HG03571 (cell line): ENCODE measurements around the gene KRT75.
"Not testable (repeated sequence)": the region's sequence is repeated elsewhere in the genome, so short reads cannot be mapped to it uniquely, and the experiment has no call there.

Experiments
- ATAC-seq: cut with Tn5 transposase; IDR thresholded peaks from one replicate; pipeline ENCODE4 v1.9.1; 2021; ENCODE audit not compliant: unreplicated experiment

Gene KRT75

GRCh38 chr12:52434081-52434733, at the start of gene KRT75:
Gene KRT75, minus strand, starts transcription at chr12:52434371. Its CDS starts 67 bp downstream, at chr12:52434304.
- no peak for ATAC-seq

DNA sequence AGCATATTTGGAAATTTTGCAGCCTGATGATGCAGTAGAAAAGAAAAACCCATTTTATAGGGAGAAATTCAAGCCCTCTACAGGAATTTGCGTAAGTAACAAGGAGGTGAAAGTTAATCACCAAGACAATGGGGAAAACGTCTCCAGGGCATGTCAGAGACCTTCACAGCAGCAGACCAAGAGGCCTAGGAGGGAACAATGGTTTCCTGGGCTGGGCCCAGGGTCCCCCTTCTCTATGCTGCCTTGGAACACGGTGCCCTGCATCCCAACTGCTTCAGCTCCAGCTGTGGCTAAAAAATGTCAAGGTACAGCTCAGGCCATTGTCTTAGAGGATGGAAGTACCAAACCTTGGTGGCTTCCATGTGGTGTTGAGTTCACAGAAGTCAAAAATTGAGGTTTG, 45.9 kb upstream of the KRT75 start:
- ATAC-seq = no peak

DNA sequence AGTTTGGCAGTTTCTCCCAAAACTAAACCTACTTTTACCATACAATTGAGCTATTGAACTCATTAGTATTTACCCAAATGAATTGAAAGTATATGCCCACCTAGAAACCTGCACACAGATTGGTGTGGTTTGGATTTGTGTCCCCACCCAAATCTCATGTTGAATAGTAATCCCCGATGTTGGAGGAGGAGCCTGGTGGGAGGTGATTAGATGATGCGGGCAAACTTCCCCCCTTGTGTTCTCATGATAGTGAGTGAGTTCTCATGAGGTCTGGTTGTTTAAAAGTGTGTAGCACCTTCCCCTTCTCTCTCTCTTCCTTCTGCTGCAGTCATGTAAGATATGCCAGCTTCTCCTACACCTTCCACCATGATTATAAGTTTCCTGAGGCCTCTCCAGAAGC, 43.5 kb upstream of the KRT75 start:
- ATAC-seq = no peak

GRCh38 chr12:52474212-52474611, 40.0 kb upstream of the KRT75 start:
- ATAC-seq = no peak

DNA sequence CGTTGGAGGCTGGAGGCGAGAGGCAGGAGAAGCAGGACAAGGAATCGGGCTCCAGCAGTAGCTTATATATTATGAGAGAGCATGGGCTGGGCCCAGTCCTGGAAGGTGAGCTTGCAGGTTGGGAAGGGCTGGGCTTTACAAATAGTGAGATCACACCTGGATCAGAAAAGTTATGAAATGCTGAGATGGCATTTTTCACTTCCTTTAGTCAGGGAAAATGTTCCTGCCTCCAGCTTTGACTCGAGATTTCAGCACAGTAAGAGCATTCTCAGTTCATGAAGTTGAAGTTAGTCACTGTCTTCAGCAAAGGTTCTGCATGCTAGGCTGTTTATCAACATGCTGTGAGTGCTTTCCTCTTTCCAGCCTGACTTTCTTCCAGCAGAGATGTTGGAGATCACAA, 39.6 kb upstream of the KRT75 start, which contains the start of gene KRT6C:
Gene KRT6C, minus strand, starts transcription at position 38 of the 400 bp plus-strand sequence. CDS start 68 bp downstream, outside the sequence.
- ATAC-seq = no peak

DNA sequence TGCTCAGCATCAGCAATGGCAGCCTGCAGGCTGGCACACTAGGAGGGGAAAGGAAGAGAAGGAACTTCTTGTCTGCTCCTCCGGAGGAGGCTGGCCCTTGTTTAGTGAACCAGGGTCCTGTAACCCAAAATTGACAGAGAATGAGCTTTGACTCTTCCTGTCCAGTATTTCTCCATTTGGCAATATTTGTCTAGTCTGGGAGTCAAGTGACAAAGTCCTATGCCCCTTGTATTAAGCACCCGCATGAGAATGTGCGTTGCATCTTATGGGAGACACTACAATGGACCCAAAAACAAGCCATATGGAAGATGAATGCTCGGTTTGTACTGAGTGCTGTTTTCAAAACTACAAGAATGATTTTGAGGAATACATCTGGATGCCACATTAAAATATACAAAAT, 35.7 kb upstream of the KRT75 start:
- ATAC-seq = no peak

DNA sequence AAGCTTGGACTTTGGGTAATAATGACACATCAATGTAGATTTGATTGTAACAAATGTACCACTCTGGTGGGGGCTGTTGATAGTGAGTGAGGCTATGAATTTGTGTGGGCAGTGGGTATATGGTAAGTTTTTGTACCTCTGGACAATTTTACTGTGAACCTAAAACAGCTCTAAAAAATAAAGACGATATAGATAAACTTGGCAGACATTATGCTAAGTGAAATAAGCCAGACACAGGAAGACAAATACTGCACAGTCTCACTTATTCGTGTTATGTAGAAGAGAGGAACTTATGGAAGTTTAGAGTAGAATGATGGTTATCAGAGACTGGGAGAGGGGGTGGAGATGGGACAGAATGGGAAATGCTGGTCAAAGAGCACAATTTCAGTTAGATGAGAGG, 30.7 kb upstream of the KRT75 start:
- no peak for ATAC-seq

DNA sequence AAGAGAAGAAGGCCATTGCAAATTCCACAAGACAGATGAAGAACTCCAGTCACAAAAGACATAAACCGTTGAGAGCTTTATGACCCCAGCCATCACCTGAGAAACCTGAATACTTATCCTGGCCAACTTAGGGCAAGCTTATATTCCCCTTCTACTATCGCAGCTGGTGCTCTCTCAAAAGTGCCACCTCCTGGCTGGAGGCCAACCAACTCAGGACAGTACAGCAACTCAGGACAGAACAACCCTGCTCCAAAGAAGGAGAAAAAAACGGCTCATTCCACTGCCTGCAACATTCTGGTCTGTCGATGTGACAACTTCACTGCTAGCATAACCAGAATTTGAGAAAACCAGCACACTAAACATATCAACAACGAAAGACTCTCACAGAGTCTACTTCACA, 27.5 kb upstream of the KRT75 start:
- ATAC-seq = no peak

- ATAC-seq = no peak
Measured at GRCh38 chr12:52458861-52459260, 24.7 kb upstream of the KRT75 start.

- ATAC-seq = no peak
Measured at GRCh38 chr12:52455821-52456220, 21.6 kb upstream of the KRT75 start.

DNA sequence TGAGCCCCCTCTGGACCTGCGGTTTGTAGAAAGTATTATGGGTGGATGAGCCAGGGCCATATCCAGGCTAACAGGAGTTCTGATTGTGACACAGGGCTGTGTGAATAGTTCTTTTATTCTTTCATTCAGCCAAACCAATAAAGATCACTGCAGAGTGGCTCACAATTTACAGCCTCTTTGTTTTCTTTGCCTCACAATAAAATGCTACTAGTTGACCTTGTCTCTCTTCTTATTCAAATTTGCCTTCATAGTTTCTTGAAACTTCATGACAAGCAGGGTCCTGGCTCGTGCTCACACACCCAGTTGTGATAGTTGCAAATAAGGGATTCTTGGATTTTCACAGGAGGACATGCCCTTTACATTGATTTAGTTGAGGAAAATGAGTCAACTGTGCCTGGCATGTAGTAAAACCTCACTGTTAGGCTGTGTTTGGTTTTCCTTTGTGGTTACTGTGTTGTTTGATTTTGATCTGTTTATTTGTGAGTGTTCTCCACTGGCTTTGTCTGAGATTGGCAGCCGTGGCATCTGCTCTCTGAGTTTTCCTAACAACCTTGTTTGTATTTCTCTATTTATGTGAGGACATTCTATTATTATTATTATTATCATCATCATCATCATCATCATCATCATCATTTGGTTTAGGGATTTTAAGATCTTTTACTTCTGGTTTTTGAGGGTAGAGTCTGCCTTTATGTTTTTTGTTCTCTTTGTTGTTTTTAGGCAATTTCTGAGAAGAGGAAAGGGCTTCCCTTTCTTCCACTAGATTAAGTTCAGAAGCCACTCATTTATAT, 20.4 kb upstream of the KRT75 start:
- no peak for ATAC-seq

- no peak for ATAC-seq
Measured at GRCh38 chr12:52452101-52452500, 17.9 kb upstream of the KRT75 start, which contains the start of gene KRT6B. Gene KRT6B, minus strand, starts transcription at chr12:52452146. Its CDS starts 68 bp downstream, at chr12:52452078.

GRCh38 chr12:52448228-52448627, 14.1 kb upstream of the KRT75 start:
- ATAC-seq = no peak

GRCh38 chr12:52447196-52447595, 13.0 kb upstream of the KRT75 start:
- ATAC-seq = not testable (repeated sequence)

DNA sequence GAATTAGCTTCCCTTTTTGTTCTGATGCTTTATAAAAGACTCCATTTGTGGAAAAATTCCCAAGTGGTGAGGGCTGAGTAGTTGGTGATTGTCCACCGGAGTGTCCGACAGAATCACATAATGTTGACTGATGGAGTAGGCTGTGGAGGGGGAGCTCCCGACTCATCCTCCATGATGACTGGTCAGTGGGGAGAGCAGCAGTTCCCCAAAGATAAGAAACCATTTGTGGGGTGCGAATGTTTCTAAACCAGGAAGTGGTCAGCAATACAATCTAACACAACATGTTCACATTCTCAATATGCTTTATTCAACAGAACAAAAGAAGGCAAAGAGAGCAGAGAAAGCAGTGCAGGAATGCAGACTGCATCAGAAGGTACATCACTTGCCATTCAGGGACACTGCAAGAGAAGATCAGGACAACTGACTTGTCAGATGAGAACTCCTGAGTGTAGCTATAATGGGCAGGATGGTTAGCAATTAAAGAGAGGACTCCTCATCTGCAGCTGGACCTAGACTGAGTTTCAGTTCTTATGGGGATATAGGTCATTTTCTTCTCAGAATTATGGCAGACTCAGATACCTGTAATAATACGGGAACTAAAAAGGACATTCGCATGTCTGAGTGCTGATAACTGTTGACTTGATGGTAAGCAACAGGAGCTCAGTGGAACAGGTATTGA, 12.3 kb upstream of the KRT75 start:
- no peak for ATAC-seq

GRCh38 chr12:52445876-52446275, 11.7 kb upstream of the KRT75 start:
- no peak for ATAC-seq

- ATAC-seq = no peak
Measured at GRCh38 chr12:52444647-52445595, 10.8 kb upstream of the KRT75 start.

- ATAC-seq = no peak
Measured at GRCh38 chr12:52443966-52444365, 9.8 kb upstream of the KRT75 start.

DNA sequence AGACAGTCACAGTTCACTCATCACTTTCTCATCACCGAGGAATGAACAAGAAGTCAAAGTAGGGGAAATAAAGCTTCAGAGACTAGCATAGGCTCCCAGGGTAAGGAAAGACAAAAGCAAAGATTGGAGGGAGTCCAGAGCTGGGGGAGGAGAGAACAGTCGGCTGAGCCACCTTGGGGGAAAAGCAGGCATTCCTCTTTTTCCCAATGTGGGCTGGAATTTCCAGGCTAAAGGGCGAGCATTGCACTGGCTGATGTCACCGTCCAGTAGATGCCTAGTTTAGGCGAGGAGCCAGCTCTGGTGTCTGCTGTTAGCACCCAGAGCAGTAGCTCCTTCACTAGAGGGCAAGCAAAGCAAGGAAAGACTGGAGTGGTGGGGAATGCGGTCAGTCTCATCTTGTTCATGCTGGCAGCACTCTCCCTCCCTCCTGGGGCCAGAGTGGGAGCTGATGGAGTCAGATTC, 8.5 kb upstream of the KRT75 start:
- no peak for ATAC-seq

- ATAC-seq = no peak
Measured at GRCh38 chr12:52441320-52441911, 7.2 kb upstream of the KRT75 start.
